ENCODE data around the gene KCNK6.

DNA sequence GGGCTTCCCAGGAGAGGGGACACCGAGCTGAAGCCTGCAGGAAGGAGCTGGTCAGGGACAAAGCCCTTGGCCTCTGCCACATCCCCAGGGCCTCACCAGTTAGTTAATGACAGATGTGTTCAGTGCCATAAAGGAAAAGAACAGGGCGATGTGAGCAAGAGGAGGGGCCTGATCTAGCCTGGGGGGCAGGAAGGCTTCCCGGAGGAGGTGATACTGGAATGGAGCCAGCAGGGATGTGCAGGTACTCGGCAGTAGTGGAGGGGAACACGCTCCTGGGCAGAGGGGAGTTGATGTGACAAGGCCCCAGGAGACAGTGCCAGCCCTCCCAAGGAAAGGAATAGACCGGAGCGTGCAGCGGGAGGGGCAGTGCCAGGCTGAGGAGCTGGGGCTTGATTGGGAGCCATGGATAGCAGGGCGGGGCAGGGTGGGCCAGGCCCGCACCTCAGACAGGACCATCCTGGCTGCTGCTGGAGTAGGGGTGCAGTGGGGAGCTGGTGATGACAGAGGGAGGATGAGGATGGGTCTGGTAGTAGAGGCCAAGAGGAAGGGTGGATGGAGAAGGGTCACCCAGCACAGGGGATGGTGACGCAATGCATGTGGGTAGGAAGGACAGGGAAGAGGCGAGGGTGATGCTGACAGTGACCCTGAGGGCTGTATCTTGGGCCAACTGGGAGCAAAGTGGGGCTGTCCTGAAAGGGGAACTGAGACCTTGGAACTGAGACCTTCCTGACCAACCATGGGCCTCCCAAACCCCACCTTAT lies 11.5 kb upstream of the KCNK6 start:
- TF ChIP-seq POLR2A (IDR thresholded peaks at IDR 0.05): no peak
- TF ChIP-seq, protein P1, sequence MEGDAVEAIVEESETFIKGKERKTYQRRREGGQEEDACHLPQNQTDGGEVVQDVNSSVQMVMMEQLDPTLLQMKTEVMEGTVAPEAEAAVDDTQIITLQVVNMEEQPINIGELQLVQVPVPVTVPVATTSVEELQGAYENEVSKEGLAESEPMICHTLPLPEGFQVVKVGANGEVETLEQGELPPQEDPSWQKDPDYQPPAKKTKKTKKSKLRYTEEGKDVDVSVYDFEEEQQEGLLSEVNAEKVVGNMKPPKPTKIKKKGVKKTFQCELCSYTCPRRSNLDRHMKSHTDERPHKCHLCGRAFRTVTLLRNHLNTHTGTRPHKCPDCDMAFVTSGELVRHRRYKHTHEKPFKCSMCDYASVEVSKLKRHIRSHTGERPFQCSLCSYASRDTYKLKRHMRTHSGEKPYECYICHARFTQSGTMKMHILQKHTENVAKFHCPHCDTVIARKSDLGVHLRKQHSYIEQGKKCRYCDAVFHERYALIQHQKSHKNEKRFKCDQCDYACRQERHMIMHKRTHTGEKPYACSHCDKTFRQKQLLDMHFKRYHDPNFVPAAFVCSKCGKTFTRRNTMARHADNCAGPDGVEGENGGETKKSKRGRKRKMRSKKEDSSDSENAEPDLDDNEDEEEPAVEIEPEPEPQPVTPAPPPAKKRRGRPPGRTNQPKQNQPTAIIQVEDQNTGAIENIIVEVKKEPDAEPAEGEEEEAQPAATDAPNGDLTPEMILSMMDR (IDR thresholded peaks at IDR 0.05): no peak

Measured in lower leg skin (tissue), 3 donors.